Fibroblast of the aortic adventitia (primary cell): ENCODE measurements around the gene IFIT3. TPM values are rescaled to one million over a fixed set of nuclear protein-coding genes. Genes with fewer than 3 reads are reported as not detected.
A peak's percentile ranks its signal among the peaks of the same experiment; 100 is the strongest.
"Not testable (repeated sequence)": the region's sequence is repeated elsewhere in the genome, so short reads cannot be mapped to it uniquely, and the experiment has no call there.

Experiments used
- DNase-seq: peaks from one replicate; pipeline ENCODE4 v3.0.0-alpha.2; 2010; ENCODE audit warnings: low read depth
- H3K4me3 ChIP-seq: 2 replicates; pipeline ENCODE4 v1.5.1; 2011; ENCODE audit warnings: low read depth, mild to moderate bottlenecking, control low read depth, low read length, moderate library complexity
- total RNA-seq: library from RNA; depleted of rRNA; stranded (reverse); fragments of >200 nt; gene quantifications from 2 replicates; pipeline ENCODE4 v1.2.3, GENCODE V29; 2012; ENCODE audit warnings: low replicate concordance
- TF ChIP-seq, protein P1 (sequence below): IDR thresholded peaks from 2 replicates; pipeline ENCODE4 v1.5.1; 2011; ENCODE audit warnings: mild to moderate bottlenecking, low read length, control low read depth, inconsistent platforms; ENCODE audit not compliant: insufficient read depth

Gene IFIT3
- total RNA-seq, 1 donor: 23.1 TPM

DNA sequence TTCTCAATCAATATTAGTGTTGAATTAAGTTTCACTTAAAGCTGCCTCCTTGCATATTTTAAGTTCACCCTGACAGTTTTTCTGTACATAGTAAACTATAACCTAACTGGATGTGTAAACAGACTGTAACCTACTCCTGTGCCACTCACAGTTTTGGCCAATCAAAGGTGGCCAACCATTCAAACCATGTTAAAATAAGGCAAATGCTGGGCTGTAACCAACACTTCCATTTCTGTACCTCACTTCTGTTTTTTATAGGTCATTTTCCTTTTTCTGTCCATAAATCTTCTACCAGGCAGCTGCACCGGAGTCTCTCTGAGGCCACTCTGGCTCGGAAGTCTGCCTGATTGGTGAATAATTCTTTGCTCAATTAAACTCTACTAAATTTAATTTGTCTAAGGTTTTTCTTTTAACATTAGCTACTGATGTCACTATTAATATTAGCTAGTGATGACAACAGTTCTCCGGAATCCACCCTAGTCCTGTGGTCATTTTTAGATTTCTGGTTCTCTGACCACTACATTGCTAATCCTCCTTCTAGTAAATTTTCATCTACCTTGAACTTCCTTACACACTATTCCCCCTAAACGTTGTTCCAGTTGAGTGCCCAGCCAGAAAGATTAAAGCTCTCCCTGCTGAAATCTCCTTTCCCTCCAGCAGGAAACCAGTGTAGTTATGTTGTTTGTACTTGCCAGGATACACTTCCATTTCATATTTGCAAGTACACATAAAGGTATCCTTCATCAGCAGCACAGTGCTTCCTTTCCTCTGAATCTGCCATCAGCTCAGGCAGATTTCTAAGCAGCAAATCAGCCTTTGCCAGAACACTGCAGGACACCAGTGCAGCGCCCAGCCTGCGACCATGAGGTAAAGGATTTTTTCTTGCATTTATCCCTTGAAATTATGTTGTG is 44.5 kb upstream of the IFIT3 start:
- peak; percentile 66 for DNase-seq
- H3K4me3 ChIP-seq: peak overlapping the region; percentile 6
- TF ChIP-seq, protein P1, sequence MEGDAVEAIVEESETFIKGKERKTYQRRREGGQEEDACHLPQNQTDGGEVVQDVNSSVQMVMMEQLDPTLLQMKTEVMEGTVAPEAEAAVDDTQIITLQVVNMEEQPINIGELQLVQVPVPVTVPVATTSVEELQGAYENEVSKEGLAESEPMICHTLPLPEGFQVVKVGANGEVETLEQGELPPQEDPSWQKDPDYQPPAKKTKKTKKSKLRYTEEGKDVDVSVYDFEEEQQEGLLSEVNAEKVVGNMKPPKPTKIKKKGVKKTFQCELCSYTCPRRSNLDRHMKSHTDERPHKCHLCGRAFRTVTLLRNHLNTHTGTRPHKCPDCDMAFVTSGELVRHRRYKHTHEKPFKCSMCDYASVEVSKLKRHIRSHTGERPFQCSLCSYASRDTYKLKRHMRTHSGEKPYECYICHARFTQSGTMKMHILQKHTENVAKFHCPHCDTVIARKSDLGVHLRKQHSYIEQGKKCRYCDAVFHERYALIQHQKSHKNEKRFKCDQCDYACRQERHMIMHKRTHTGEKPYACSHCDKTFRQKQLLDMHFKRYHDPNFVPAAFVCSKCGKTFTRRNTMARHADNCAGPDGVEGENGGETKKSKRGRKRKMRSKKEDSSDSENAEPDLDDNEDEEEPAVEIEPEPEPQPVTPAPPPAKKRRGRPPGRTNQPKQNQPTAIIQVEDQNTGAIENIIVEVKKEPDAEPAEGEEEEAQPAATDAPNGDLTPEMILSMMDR: peak; percentile 10

DNA sequence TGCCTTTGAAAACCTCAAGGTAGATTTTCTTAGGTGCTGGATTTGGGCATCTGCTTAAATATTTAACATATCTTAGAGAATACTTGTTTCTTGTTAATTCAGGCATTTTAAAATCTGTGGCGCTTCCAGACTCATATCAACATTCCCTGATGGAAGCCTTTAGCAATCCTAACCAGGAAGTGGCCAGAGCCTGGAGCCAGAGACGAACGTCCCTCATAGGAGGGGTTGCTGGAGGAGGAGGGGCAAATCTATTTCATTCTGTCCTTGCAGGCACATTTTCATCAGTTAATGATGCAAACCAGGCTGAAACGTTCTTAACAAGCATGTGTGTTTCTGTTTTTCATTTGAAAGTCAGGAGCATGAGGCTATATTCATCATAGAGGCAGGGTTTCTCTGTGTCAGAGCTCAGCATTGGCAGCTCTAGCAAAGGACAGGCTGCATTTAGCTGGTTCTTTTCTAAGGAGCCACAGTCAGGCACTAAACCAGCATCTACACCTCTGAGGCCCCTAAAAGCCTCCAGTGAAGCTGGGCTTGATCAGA is 43.8 kb upstream of the IFIT3 start:
- peak; percentile 96 for DNase-seq
- TF ChIP-seq, protein P1: no peak
- peak overlapping the region; percentile 10 for H3K4me3 ChIP-seq

DNA sequence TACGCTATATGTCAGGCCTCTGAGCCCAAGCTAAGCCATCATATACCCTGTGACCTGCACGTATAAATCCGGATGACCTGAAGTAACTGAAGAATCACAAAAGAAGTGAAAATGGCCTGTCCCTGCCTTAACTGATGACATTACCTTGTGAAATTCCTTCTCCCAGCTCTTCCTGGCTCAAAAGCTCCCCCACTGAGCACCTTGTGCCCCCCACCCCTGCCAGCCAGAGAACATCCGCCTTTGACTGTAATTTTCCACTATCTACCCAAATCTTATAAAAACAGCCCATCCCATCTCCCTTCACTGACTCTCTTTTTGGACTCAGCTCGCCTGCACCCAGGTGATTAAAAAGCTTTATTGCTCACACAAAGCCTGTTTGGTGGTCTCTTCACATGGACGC is 43.1 kb upstream of the IFIT3 start:
- not testable (repeated sequence) for DNase-seq, H3K4me3 ChIP-seq

DNA sequence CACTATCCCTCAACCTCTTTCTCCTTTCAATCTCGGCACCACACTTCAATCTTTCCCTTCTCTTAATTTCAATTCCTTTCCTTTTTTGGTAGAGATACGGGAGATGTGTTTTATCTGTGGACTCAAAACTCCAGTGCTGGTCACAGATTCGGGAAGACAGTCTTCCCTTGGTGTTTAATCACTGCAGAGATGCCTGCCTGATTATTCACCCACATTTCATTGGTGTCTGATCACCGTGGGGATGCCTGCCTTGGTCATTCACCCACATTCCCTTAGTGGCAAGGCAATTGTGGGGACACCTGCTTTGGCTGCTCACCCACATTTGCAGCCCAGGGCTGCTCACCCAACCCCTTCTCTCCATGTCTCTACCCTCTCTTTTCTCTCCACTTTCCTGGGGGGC is 42.5 kb upstream of the IFIT3 start:
- H3K4me3 ChIP-seq, DNase-seq: not testable (repeated sequence)

DNA sequence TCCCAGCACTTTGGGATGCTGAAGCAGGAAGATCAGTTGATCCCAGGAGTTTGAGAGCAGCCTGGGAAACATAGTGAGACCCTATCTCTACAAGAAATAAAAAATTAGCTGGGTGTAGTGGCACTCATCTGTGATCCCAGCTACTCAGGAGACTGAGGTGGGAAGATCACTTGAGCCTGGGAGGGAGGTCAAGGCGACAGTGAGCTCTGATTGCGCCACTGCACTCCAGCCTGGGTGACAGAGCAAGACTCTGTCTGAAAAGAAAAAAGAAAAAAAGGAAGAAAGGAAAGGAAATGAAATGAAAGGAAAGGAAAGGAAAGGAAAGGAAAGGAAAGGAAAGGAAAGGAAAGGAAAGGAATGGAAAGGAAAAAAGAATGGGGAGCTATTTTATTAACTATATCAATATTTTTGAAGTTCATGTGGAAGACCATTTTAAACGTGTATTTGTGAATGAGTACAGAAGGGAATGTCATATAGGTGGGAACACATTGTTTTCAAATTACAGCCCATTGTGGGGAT is 33.0 kb upstream of the IFIT3 start:
- TF ChIP-seq, protein P1: no peak
- no peak overlapping the region for H3K4me3 ChIP-seq
- DNase-seq: no peak

DNA sequence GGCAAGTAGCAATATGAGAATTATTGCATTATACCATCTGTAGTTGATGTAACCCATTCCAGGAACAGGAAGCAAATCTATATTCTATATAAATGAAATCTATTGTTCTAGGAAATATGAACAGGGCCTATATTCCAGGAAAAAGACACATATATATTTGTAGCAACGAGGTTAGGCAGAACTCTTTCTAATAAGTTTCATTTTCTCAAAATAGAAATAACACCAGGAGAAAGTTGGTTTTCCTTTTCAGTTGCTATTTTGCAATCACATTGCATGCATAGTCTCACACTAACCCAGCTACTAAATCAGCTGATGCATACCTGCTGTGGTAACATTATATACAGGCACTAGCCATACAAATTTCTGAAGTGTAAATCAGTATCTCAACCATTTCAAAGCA is 32.2 kb upstream of the IFIT3 start:
- TF ChIP-seq, protein P1: no peak
- DNase-seq: peak; percentile 83
- no peak overlapping the region for H3K4me3 ChIP-seq

DNA sequence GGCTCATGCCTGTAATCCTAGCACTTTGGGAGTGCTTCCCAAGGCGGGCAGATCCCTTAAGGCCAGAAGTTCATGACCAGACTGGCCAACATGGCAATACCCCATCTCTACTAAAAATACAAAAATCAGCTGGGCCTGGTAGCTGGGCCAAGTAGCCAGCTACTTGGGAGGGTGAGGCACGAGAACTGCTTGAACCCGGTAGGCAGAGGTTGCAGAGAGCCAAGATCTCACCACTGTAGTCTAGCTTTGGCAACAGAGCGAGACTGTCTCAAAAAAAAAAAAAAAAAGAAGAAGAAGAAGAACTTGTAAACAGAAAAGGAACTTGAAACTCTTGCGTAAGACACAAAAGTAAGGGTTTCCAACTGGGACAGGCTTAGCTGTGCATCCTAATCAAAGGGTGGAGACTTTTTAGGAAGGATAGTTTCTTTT is 31.6 kb upstream of the IFIT3 start:
- H3K4me3 ChIP-seq: no peak overlapping the region
- TF ChIP-seq, protein P1: no peak
- peak; percentile 84 for DNase-seq
